ENCODE measurements around the gene HOXC4.

HOXC4 gene

GRCh38 chr12:54016051-54016450, 37.6 kb upstream of the HOXC4 start:
- no peak for DNase-seq

GRCh38 chr12:54016478-54016964, 37.1 kb upstream of the HOXC4 start:
- no peak for DNase-seq

GRCh38 chr12:54017027-54017788, 36.4 kb upstream of the HOXC4 start:
- no peak for DNase-seq

- DNase-seq = peak; percentile 77
These were observed 35.7 kb upstream of the HOXC4 start for GRCh38 chr12:54017878-54018467.

GRCh38 chr12:54018468-54018984, 35.1 kb upstream of the HOXC4 start:
- DNase-seq = no peak

GRCh38 chr12:54019091-54019811, 34.4 kb upstream of the HOXC4 start:
- no peak for DNase-seq

- DNase-seq = no peak
These were observed 33.6 kb upstream of the HOXC4 start for GRCh38 chr12:54019924-54020590.

- DNase-seq = no peak
These were observed 32.8 kb upstream of the HOXC4 start for GRCh38 chr12:54020591-54021405.

- DNase-seq = no peak
These were observed 32.1 kb upstream of the HOXC4 start for GRCh38 chr12:54021432-54022013.

GRCh38 chr12:54022960-54023884, 30.4 kb upstream of the HOXC4 start:
- no peak for DNase-seq

GRCh38 chr12:54024127-54024526, 29.5 kb upstream of the HOXC4 start:
- no peak for DNase-seq

- DNase-seq = no peak
These were observed 28.9 kb upstream of the HOXC4 start for GRCh38 chr12:54024581-54025305.

GRCh38 chr12:54025499-54026405, 27.9 kb upstream of the HOXC4 start:
- no peak for DNase-seq

- DNase-seq = no peak
These were observed 26.8 kb upstream of the HOXC4 start for GRCh38 chr12:54026640-54027441.

- DNase-seq = no peak
These were observed 26.2 kb upstream of the HOXC4 start for GRCh38 chr12:54027442-54027786.

- no peak for DNase-seq
These were observed 25.1 kb upstream of the HOXC4 start, which contains the start of gene HOXC6 for GRCh38 chr12:54028314-54029201. HOXC6 (plus strand) TSS chr12:54028440; CDS start chr12:54028522, 82 bp downstream.

Data from CD4-positive, alpha-beta T cell treated with Interleukin-6 for 4 hours (primary cell).